AG04449 (cell line): ENCODE measurements around the gene PHACTR2.

ENCODE experiments used
- CTCF ChIA-PET: fragments of 350-600 bp; formaldehyde crosslinking; extraction: SDS; loops from one replicate; lab custom pipeline; 2021; ENCODE audit warnings: antibody characterized with exemption; lab: Yijun Ruan, JAX
- POLR2A ChIA-PET: fragments of 400-600, 350-600 bp; formaldehyde crosslinking; extraction: SDS; loops from one replicate; lab custom pipeline; 2020; ENCODE audit warnings: antibody characterized with exemption, inconsistent platforms; lab: Yijun Ruan, JAX
- DNase-seq: peaks from one replicate; pipeline ENCODE4 v3.0.0-alpha.2; 2010; ENCODE audit warnings: low read depth, low spot score
- H3K4me3 ChIP-seq: 2 replicates; pipeline ENCODE4 v1.5.1; 2011; ENCODE audit warnings: low read depth, mild to moderate bottlenecking, control low read depth, low read length
- CTCF ChIP-seq: IDR thresholded peaks from one replicate; pipeline ENCODE4 v1.5.1; 2011; ENCODE audit warnings: mild to moderate bottlenecking, moderate library complexity, low read length, control low read depth, inconsistent platforms; ENCODE audit not compliant: insufficient read depth; ENCODE audit errors: missing control alignments

Gene PHACTR2

DNA sequence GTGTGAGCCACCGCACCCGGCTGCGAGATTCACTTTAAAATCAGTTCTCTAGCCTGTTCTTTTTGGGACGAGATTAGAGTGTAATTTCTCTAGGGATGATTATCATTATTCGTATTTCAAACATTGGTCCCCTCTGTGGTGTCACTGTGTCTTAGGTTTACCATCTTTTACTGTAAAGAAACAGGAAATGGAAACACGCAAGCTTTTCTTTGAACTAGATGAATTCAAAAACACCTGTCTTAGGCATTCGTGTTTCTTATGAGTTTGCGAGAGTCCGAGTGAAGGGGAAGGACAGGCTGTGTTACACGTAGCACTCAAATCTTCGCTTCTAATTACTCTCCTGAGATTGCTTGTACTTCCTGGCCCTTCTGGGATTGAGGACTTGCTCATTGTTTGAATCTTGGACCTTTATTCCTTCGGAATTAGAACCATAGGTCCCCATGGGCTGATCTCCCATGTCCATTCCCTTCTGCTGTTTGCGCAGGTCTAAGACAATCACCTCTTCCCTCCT, 61.6 kb downstream of the PHACTR2 start:
- POLR2A ChIA-PET: no interaction called here

DNA sequence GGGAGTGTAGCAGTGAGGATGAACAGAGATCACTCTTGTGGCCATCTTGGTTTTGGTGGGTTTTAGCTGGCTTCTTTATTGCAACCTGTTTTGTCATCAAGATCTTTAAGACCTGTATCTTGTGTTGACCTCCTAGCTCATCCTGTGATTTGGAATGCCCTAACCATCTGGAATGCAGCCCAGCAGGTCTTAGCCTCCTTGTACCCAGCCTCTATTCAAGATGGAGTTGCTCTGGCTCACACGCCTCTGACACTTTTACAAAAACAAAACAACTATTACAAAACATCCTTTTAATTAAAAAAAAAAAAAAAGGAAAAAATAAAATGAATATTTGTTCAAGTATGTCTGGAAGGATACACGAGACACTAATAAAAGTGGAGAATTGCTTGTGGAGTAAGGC, 62.4 kb downstream of the PHACTR2 start:
- CTCF ChIA-PET: no interaction called here

More for the DNA sequence above, 61.6 kb downstream of the PHACTR2 start:
- TF ChIP-seq CTCF: no peak
- CTCF ChIA-PET: no interaction called here
- DNase-seq: no peak
- H3K4me3 ChIP-seq: no peak overlapping the region

GRCh38 chr6:143741480-143741879, 63.7 kb downstream of the PHACTR2 start:
- ChIA-PET CTCF (no interaction called here), POLR2A (no interaction called here)
- no peak for DNase-seq
- TF ChIP-seq CTCF: no peak
- no peak overlapping the region for H3K4me3 ChIP-seq

More for the DNA sequence above, 62.4 kb downstream of the PHACTR2 start:
- no peak overlapping the region for H3K4me3 ChIP-seq
- no peak for TF ChIP-seq CTCF
- POLR2A ChIA-PET: no interaction called here
- no peak for DNase-seq

DNA sequence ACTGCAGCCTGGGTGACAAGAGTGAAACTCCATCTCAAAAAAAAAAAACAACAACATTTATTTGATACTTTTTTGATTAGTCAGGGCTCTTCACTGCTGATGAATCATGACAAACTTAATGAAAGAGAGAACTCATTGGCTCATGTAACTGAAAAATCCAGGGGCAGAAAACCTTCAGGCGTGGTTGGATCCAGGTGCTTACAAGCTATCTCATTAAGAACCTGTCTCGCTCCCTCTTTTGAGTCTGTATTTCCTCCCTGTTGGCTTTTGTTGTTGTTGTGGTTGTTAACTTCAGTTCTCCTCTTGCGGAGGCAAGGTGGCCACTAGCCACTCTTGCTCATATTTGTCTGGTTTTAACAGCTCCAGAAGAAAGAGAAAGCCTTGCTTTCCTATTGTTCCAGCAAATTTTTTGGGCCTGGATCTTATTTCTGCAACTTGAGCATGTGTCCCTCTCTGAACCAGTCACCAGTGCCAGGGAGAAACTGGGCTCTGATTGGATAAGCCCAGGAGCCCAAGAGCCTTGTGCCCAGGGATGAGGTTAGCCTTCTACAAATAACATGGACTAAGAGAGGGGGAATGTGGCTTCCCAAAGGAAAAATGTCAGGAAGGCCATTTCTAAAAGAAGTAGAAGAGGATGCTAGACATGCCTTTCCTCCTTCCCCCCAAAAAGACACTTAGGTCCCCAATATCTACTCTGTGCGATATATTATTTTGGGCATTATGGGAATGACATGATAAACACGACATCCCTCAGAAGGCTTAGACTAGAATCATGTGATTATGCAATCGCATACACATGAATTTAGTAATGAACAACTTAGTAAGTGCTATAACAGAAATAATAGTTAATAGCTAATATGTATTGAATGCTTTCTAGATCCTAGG, 64.5 kb downstream of the PHACTR2 start:
- ChIA-PET CTCF (no interaction called here), POLR2A (no interaction called here)
- no peak for DNase-seq
- no peak for TF ChIP-seq CTCF
- no peak overlapping the region for H3K4me3 ChIP-seq

DNA sequence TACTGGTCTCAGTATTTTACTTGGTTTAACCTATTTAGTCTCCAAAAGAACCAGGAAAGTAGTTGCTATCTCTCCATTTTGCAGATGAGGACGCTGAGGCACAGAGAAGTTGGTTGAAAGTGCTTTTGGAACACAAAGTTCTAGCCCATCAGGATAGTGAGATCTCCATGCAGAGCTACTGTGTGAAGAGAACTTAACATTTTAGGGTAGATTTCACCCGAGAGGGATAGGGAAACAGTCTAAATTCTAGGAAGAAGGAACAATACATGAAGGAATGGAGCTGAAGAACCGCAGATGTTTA, 65.1 kb downstream of the PHACTR2 start:
- TF ChIP-seq CTCF: no peak
- ChIA-PET POLR2A (no interaction called here), CTCF (no interaction called here)
- no peak overlapping the region for H3K4me3 ChIP-seq
- DNase-seq: no peak

GRCh38 chr6:143743301-143744166, 65.8 kb downstream of the PHACTR2 start:
- ChIA-PET CTCF (no interaction called here), POLR2A (no interaction called here)
- TF ChIP-seq CTCF: no peak
- H3K4me3 ChIP-seq: no peak overlapping the region
- no peak for DNase-seq
